Amniotic stem cell (primary cell): ENCODE measurements around the gene CNTFR.

ENCODE experiments used
- DNase-seq: peaks from one replicate; lab custom pipeline; 2025; lab: John Stamatoyannopoulos, UW

Gene CNTFR

DNA sequence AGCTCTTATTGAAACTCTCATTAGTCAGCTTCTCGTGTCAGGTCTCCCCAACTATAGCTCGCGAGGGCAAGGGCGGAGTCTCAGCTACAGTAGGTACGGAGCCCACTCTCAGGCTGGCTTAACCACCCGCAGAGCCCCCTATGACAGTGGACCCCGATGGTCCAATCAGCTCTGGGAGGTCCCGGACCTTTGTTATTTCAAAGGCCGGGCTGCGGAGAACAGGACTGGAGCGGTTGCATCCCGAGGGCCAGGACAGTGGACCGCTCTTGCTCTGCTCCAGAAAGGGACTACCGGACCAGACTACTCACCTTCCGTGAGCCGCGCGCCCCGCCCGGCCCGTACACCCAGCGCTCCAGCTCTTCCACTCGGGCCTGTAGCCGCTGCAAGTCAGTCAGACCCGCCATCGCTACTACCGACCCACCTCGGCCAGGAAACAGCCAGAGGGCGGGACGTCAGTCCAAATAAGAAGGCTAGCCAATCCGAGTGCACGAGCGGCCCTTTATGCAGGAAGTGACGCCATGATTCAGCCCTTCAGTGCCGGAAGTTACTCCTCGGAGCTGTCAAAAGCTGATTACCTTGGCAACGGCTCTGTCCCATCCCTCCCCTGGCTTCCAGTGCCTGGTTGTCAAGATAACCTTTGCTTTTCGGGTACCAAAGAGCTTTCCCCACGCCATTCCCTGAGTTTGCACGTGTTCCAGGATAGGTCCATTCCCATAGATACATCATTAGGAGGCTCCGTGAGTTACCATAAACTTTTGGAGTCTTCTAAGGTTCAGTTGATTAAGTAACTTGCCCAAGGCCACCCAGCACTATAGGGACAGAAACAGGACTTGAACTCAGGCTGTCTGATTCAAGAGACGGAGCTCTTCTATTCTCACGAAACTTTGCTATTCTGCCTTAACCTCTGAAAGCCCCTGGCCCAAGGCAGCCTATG is 30.8 kb upstream of the CNTFR start, which contains the start of gene DCTN3:
DCTN3 (minus strand) TSS at position 435 of the 934 bp plus-strand sequence; CDS start at position 404, 31 bp downstream.
- peak; percentile 98 for DNase-seq

DNA sequence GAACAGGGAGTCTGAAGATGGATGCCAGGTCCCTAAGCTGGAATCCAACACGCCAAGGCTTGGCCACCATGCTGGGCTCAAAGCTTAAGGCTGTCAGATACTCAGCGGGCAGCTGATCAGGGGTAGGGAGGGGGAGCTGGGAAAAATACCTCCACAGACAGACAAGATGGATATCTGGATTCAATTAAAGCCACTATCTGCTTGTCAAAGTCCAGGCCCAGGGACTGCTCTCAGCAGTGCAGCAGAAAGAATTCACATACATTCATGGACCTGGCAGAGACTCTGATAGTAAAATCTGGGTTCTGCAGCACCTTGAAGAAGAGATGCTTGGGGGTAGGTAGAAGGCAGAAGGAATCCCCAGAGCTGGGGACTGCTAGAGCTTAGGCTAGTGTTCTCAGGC is 25.6 kb upstream of the CNTFR start:
- DNase-seq = no peak

DNA sequence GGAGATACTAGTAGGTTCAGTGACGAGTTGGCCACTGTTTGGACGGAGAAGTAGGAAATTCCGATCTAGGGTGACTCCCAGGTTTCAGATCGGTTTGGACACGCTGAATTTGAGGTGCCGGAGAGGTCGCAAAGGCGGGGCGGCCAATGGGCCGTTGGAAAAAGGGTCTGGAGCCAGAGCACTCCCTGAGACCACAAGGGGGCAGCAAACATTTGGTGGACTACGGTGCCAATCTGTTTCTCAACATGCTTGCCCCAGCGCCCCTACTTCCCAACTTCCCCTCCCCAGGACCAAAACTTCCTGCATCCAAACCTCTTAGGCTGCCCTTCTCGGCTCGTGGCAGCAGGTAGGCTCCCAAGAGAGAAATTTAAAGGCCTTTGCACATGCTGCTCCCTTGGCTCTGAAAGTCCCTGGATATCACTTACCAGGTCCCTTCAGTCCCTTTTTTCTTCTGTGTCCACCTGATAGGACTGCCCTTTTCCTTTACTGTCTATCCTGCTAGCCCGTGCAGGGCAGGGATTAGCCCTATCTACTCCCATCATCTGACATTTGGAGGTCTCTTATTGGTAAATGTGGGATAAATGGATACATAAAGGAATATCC is 23.4 kb upstream of the CNTFR start:
- peak; percentile 36 for DNase-seq

DNA sequence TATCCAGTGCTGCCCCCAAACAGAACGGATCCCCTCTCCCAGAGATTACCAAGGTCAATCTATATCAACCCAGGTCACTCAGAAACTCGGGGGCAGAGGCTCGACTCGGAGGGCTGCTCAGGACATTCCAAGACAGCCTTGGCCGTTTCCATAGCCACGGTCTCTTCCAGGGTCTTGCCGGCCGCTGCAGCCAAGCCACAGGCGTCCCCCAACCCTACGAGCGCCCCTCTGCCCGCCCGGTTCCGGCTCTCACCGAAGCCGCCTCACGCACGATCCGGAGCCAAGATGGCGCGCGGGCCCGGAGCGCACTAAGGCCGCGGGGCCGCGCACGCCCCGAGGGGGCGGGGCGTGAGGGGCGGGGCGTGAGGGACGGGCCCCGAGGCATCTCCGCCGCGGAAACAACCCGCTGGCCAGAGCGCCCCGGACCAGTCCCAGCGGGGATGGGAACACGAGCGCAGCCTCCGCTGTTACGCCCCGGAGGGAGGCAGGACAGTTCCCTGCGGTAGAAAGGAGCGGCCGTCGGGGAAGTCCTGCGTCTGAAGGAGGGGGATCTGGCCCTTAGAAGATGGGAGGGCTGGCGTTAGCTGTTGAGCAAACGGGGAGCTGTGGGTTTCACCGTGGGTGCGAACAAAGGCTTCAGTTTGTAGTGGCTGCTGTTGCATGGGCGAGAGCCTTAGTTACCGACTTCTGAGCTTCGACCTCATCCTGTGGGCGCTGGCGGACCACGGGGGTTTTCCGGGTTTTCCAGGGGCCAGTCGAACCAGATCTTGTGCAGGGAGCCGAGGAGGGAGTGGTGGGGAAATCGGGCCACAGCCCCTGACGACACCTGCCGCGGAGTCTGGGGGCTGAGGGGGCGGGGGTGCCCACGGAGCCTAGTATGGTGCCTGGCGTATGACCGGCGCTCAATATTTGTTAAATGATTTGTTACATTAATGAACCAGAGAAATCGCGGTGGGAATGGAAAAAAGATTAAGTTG is 22.6 kb upstream of the CNTFR start, which contains the start of gene RPP25L:
RPP25L (minus strand) TSS at position 287 of the 977 bp plus-strand sequence. CDS start 801 bp downstream, outside the sequence.
- peak; percentile 70 for DNase-seq

DNA sequence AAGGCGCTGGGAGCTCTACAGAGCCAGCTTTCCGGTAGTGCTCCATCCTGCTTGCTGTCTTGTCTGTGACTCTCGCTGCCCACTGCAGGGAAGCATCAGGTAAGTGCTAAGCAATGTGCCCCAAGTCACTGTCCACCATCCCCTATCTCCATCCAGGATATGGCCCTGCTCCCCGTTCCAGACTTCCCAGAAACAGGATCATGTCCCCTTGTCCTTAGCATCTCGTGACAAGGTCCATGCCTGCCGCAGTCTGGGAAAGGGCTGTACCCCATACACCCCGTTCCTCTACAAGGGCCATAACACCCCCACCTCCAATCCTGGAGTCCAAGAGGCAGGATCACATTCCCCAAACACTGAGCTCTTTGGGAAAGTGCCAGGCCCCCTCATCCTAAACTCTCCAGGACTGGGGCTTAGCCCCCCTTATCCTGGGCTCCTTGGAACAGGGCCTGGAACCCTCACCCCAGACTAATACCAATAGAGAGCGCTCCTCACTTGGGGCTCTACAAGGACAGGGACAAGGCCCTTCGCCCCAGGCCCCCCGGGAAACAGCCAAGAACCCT is 21.8 kb upstream of the CNTFR start:
- DNase-seq = no peak

DNA sequence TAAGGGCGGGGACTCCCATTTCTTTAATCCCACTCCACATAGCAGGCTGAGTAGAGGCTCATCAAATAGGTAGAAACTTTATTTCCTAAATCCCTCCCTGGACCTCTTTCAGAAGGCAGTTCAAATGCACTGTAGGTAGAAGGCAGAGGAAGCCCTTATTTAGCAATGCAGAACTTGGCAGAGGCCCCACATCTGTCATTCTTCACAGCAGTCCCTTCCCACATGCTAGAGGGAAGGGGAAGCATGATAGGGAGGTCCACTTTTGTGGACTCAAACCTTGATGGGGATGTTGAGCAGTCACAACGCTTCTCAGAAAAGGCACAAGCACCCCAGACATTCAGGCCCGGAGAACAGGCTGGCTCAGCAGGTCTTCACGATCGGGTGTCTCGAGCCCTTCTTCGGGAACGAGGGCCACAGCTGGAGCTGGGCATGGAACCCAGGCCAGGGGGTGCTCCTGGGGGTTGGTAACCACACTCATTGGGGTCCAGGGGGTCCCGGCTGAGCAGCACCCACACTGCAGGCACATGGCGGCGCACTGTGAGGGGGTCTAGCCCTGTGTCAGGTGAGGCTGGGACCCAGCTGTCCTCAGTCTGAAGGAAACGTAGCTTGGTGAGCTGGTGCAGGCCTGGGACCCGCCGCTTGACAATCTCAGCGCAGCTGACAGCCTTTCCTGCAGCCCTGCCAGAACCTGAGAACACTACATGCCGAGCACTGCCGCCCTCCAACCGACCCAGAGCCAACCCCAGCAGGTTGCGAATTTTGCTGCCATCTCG is 21.1 kb upstream of the CNTFR start:
- DNase-seq = no peak

DNA sequence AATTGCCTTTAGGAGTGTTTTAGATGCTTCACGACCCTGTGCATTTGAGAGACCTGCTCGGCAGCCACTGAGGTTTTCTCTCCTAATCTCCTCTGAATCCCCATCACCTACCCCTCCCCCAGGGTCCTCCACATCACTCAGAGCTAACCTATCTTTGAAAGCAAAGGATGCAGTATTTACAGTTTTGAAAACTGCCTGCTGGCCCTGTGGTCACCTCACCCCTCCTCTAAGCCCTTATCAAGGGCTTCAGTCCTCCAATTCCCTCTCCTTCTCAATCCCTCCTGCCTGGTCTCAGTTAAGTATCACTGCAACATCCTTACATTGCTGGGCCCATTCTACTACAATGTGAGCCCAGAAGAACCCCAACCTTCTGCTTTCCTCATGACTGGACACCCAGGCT is 17.8 kb upstream of the CNTFR start:
- no peak for DNase-seq

DNA sequence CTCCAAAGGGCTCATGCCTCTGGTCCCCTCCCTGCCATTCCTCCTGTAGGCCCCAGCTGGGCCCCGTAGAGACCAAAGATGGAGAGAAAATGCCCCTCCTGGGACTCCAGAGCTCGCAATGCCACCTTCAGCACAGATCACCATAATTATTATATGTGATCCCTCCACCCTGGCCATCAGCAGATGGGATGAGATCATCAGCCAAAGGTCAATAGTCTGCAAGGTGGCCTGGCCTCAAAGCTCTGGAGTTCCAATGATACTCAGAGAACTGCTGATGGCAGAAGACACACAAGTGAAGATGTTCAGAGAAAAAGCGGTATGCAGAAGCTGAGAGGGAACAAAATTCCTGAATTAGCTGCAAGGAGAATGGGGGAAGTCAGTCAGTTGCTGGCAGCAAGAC is 17.4 kb upstream of the CNTFR start:
- DNase-seq = no peak

DNA sequence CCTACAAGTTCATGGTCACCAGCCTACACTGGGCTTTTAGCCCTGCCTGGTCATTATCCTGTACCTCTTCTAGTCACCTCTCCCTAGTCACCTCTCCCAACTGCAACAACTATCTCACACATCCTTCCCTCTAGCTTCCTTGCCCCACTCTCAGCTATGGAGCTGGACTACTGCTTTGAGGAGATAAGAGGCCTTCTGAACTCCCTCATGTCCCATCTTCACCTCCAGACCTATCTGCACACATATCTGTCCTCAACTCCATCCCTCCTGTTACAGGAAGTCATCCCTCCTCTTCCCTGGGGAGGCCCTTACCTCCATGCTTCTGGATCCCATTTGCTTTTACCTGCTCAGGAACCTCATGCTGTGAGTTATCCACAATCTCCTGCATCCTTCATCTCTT is 16.7 kb upstream of the CNTFR start:
- no peak for DNase-seq

DNA sequence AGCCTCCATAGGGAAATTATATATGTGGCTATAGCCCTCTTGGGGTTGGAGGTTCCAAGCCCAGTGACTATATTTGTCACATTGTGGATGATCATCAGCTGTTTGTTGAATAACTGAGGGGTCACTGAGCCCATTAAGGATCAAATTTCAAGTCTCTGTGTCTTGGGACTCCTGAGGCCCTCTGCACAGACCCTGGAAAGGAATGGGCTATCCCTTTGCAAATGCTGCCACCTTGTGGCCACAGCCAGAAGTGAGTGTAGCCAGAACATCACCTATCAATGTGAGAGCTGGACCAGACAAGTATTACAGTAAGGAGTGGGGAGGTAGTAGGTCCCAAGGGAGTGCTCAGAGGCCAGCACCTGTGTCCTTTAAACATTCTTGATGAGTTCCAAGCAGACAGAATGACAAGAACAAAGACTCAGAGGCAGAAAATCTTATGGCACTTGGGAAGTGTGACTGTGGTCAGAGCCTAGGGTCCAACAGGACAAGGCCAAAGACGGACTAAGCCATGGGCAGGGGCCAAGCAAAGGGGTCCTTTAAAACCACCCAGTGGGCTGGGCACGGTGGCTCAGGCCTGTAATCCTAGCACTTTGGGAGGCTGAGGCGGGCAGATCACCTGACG is 14.2 kb upstream of the CNTFR start:
- peak; percentile 68 for DNase-seq

DNA sequence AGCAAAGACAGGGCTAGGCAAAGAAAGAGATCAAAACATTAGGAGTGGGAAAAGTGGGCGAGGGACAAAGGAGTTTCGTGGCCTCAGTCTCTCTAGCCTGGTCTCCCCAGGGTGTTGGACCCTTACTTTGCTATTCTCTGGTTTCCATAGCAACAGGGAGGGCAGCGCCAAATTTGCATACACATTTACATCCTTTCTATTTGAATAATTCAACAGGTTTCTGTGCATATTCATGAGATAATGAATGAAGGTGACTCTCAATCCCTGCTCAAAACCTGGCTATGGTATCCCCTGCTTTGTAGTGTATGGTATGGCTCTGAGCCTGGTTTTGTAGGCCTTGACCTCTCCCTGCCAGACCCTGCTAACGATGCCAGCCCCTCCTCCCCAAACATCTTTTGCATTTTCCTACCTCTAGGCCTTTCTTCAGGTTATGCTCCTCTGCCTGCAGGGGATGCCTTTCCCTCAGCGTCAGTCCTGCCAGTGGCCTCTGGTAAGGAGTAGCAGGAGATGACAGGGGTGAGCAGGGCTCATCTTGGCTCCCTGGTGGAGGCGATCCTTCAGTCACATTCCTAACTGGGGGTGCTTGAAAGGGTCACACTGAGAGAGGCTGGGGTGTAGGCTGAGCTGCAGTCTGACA is 12.5 kb upstream of the CNTFR start:
- DNase-seq = no peak

DNA sequence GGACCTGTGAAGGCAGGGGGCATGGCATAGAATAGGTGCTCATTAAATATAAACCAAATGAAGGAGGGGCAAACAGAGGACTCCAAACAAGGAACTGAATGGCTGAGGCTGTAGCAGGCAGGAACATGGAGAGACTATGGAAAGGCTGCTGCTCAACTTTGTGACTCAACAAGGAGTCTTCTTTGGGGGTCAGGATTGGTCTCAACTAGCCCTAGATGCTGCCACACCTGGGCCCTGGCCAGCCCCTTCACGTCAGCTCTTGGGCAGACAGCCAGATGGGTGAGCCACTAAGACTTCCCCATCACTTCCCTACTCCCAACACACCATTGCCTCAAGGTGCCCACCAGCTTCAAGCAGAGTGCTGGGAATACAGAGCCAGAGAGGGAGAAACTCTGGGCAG is 11.4 kb upstream of the CNTFR start:
- DNase-seq = no peak

DNA sequence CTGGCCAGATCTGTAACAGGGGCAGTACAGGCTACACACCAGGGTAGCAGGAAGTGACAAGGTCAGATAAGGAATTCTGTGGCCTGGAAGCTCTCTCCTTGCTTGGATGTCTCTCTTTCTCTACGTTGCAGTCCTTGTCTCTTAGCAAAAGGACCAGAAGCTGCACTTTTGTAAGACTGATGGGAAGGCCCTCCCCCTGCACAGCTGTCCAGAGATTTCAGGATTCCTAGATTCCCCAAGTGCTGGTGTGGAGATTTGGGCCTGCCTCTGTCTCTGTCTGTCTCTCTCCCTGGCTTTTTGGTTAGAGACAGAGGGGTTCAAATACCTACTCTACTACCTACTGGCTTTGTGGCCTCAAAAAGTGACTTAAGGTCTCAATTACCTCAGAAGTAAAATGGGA is 10.0 kb upstream of the CNTFR start:
- DNase-seq = no peak

DNA sequence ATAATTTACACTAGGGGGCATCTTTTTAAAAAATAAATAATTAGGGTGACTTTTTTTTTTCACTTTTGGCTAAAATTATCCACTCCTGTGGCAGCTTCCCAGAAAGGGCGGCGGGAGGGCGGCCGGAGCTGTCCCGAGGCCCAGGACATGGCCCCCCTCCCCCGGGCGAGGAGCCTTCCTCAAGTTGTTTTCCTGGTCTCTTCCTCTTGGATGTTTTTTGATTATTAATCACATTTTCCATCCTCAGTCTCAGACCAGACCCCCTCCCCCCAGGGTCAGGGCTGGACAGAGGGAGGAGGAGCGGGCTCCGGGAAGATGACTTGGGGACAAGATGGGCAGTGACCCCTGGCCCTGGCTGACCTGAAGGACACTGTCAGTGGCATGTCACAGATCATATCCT is 4.7 kb upstream of the CNTFR start:
- DNase-seq = no peak

DNA sequence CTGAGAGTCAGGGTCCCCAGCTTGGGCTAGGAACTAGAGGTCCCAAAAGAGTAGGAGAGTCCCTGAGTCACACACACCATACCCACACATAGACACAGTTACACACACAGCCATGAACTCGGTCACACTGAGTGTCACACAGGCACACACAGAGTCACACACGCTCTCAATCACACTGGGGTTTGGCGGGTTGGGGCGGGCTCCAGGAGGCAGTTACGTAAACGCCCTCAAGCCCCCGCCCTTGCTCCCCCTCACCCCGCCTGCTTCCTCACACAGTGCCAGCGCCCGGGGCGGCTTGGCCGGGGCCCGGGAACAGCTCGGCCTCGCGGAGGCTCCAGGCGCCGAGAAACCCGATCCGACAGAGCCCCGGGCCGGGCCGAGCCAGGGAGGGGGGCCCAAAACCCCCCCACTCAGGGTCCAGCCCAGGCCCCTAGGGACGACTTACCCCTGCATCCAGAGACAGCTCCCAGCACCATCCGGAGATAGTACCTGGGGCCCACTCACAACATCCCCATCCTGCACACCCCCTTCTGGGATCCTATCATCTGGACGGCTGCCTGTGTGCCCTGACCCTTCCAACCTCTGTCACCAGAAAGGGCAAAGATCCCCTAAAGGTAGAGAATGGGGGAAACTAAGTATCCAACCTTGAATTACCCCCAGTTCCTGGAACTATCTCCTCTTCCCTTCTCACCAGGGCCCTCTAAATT is 3.5 kb upstream of the CNTFR start:
- no peak for DNase-seq

DNA sequence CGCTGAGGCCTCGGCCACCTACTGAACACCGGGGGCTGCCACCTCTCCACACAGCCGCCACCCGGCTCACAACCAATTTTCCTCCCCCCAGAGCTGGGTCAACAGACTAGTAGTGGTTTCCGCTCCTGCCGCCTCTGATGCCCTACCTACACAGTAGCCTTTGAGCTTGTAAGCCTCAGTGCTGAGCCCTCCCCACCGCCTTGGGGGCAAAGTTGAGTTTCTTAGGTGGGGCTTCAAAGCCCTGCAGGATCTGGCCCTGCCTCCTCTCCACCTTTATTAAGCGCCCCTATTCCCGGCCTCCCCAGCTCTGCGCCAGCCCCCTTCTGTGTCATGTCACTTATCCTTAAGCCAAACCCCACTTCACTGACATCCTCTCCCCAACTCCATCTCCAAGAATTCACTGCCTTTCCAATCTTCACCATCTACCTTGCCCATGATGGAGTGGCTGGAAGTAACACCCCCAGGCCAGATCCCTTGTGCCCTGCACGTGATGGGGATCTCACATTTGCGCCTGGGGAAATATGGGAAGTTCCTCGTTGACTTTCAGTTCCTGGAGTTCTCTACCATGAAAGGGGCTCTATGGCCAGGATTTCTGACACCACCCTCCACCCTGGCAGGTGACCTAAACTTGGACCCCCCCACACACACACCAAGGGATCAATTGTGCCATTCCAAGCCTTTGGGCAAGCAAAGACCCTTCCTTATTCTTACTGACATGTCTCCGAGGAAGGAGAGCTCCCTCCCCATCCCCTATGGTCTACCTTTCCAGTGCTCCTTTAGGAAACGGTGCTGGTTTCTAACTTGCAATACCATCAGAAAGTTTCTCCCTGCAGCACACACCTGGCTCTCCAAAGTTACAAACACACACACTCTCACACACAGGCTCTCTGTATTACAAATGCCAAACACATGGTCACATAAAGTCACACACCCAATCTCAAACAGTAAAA is 2.7 kb upstream of the CNTFR start:
- no peak for DNase-seq

DNA sequence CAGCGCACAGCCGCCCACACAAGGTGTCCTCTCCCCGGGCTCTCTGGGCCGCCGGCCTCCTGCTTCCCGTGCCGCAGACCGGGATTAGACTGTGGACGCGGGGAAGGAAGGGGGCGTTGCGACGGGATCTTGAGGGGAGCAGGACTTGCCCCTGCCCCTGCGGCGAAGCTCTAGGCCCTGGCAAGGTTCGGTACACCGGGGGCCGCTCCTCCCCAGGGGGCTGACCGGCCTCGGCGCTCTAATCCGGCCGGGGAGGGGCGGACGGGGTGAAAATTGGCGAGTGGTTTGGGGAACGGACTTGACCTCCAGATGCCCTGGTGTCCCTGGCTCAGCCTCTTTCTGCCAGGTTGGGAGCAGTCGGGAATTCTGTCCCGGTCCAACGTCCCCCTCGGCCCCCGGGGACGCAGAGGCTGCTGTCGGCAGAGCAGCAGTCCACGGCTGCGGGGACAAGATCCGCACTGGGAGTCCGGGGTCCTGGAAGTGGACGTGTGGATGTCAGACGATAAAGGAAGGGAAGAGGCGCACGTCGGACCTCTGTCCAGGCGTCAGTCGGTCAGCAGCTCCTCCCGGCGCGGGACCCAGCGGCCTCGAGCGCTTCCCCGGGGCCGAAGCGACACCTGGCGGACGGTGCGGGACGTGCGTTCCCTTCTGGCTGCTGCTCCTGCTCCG is 1.9 kb upstream of the CNTFR start:
- DNase-seq = peak; percentile 20
